Lung (tissue), 12 donors: Measurements from ENCODE around the gene C17orf107. TPM values are rescaled to one million over a fixed set of nuclear protein-coding genes. Genes with fewer than 3 reads are reported as not detected.
"Not testable (repeated sequence)": the region's sequence is repeated elsewhere in the genome, so short reads cannot be mapped to it uniquely, and the experiment has no call there.

Experiments
- ATAC-seq: fragments of 200-7000 bp; cut with Tn5 transposase; one replicate; pipeline ENCODE4 v1.9.1; 2020; ENCODE audit warnings: moderate number of reproducible peaks; ENCODE audit not compliant: insufficient read depth, low FRiP score
- DNase-seq, 3 donors: peaks; one replicate each; pipeline ENCODE4 v3.0.0-alpha.2; 2013 to 2017
- H3K27ac ChIP-seq, 2 donors: one replicate each; pipeline ENCODE4 v1.5.1; 2013; ENCODE audit warnings: mild to moderate bottlenecking in 2 of 2, moderate library complexity in 2 of 2, control low read depth in 1 of 2, inconsistent platforms in 1 of 2, low read depth in 1 of 2, low read length in 1 of 2
- H3K27me3 ChIP-seq, 3 donors: one replicate each; pipeline ENCODE4 v1.5.1; 2013; ENCODE audit warnings: low read length in 2 of 3; ENCODE audit not compliant: control insufficient read depth in 3 of 3, insufficient read depth in 3 of 3
- H3K36me3 ChIP-seq, 4 donors: one replicate each; pipeline ENCODE4 v1.5.1; 2013; ENCODE audit warnings: low read length in 4 of 4, mild to moderate bottlenecking in 1 of 4, moderate library complexity in 1 of 4; ENCODE audit not compliant: control insufficient read depth in 4 of 4, insufficient read depth in 4 of 4
- H3K4me1 ChIP-seq, 5 donors: one replicate each; pipeline ENCODE4 v1.5.1; 2013; ENCODE audit warnings: low read length in 5 of 5, mild to moderate bottlenecking in 2 of 5, moderate library complexity in 1 of 5; ENCODE audit not compliant: control insufficient read depth in 5 of 5, insufficient read depth in 5 of 5
- H3K4me3 ChIP-seq: one replicate; pipeline ENCODE4 v1.5.1; 2013; ENCODE audit warnings: mild to moderate bottlenecking, control low read depth, moderate library complexity
- H3K9ac ChIP-seq, 2 donors: one replicate each; pipeline ENCODE4 v1.5.1; 2013; ENCODE audit warnings: low read length in 2 of 2, control low read depth in 1 of 2; ENCODE audit not compliant: insufficient read depth in 1 of 2
- H3K9me3 ChIP-seq, 4 donors: one replicate each; pipeline ENCODE4 v1.5.1; 2013; ENCODE audit warnings: low read length in 3 of 4, mild to moderate bottlenecking in 1 of 4, moderate library complexity in 1 of 4; ENCODE audit not compliant: control insufficient read depth in 4 of 4, insufficient read depth in 3 of 4
- WGBS, 2 donors: extraction: QIAGEN DNeasy Blood & Tissue Kit; methylation state at CpG; one replicate each; pipeline ENCODE4 v1.1.7; 2013; 5-methylcytosine and 5-hydroxymethylcytosine counted together
- polyA plus RNA-seq, 2 donors: library from polyadenylated mRNA; stranded (reverse); fragments of 200-250 nt; gene quantifications; one replicate each; pipeline ENCODE4 v1.2.1, GENCODE V29; 2013
- total RNA-seq, 2 donors: library from RNA; depleted of rRNA in 1 of 2; stranded (reverse); fragments of >200 nt in 1 of 2; gene quantifications; one replicate each; pipeline ENCODE4 v1.2.1, GENCODE V29; 2014 to 2021
- TF ChIP-seq, protein P1 (sequence below): IDR thresholded peaks from 2 replicates; pipeline ENCODE4 v1.5.1; 2012; ENCODE audit warnings: mild to moderate bottlenecking; ENCODE audit errors: control extremely low read depth, extremely low read depth
- donor health status: control.
- donor health status: control.
- donor health status: Bipolar disorder and iron deficiency.
- donor health status: healthy.
- donor health status: DM: yes; HTN: yes; CAD: no.

The C17orf107 gene
- total and polyA plus RNA-seq, 4 donors, result 1.3 to 4.5 (median 2.8) TPM

DNA sequence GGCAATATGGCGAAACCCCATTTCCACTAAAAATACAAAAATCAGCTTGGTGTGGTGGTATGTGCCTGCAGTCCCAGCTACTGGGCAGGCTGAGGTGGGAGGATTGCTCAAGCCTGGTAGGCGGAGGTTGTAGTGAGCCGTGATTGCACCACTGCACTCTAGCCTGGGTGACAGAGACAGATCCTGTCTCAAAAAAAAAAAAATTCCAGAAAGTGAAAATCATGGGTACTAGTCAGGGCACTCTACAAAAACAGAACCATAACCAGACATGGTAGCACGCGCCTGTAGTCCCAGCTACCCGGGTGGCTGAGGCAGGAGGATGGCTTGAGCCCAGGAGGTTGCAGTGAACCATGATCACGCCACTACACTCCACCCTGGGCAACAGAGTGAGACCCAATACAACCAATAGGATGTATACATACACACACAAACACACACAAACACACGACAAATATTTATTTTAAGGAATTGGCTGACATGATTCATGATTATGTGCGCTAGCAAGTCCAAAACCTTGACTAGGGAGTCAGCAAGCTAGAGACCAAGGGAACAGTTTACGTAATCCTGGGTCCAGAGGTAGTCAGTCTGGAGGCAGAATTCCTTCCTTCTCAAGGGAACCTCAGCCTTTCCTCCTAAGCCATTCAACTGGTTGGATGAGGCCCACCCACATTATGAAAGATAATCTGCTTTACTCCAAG, 21.2 kb downstream of the C17orf107 start:
- H3K27me3 ChIP-seq, result no peaks in the 10 kb centered on the region
- H3K9me3 ChIP-seq, result no peaks in the 10 kb centered on the region
- no peak overlapping the region for H3K27ac ChIP-seq
- 68 to 71% methylated on average over 10 of the region's 10 CpGs for WGBS, 2 donors
- no peak overlapping the region for H3K4me3 ChIP-seq
- TF ChIP-seq, protein P1, sequence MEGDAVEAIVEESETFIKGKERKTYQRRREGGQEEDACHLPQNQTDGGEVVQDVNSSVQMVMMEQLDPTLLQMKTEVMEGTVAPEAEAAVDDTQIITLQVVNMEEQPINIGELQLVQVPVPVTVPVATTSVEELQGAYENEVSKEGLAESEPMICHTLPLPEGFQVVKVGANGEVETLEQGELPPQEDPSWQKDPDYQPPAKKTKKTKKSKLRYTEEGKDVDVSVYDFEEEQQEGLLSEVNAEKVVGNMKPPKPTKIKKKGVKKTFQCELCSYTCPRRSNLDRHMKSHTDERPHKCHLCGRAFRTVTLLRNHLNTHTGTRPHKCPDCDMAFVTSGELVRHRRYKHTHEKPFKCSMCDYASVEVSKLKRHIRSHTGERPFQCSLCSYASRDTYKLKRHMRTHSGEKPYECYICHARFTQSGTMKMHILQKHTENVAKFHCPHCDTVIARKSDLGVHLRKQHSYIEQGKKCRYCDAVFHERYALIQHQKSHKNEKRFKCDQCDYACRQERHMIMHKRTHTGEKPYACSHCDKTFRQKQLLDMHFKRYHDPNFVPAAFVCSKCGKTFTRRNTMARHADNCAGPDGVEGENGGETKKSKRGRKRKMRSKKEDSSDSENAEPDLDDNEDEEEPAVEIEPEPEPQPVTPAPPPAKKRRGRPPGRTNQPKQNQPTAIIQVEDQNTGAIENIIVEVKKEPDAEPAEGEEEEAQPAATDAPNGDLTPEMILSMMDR, result no peak
- no peaks in the 10 kb centered on the region for H3K36me3 ChIP-seq
- DNase-seq, result no peak
- H3K9ac ChIP-seq, result no peak overlapping the region
- ATAC-seq, result no peak
- no peaks in the 10 kb centered on the region for H3K4me1 ChIP-seq

DNA sequence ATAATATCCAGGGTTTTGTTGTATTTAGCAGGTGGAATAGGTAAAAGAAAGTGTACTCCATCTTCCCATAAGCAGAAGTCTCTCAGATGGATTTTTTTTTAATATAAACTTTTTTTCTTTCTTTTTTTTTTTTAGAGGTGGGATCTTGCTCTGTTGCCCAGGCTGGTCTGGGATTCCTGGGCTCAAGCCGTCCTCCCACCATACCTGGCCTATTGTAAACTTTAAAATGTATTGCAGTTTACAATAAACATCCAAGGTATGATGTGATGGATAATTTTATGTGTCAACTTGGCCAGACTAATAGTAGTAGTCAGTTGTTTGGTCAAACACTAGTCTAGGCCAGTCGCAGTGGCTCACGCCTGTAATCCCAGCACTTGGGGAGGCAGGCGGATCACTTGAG, 22.0 kb downstream of the C17orf107 start:
- TF ChIP-seq, protein P1, result no peak
- Histone ChIP-seq H3K9ac (no peak overlapping the region), H3K4me3 (no peak overlapping the region), H3K9me3 (no peaks in the 10 kb centered on the region), H3K4me1 (no peaks in the 10 kb centered on the region), H3K36me3 (no peaks in the 10 kb centered on the region), H3K27ac (no peak overlapping the region), H3K27me3 (no peaks in the 10 kb centered on the region)
- ATAC-seq, result no peak
- WGBS, 2 donors, result 95 to 98% methylated on average over 4 of the region's 4 CpGs
- DNase-seq, result no peak

DNA sequence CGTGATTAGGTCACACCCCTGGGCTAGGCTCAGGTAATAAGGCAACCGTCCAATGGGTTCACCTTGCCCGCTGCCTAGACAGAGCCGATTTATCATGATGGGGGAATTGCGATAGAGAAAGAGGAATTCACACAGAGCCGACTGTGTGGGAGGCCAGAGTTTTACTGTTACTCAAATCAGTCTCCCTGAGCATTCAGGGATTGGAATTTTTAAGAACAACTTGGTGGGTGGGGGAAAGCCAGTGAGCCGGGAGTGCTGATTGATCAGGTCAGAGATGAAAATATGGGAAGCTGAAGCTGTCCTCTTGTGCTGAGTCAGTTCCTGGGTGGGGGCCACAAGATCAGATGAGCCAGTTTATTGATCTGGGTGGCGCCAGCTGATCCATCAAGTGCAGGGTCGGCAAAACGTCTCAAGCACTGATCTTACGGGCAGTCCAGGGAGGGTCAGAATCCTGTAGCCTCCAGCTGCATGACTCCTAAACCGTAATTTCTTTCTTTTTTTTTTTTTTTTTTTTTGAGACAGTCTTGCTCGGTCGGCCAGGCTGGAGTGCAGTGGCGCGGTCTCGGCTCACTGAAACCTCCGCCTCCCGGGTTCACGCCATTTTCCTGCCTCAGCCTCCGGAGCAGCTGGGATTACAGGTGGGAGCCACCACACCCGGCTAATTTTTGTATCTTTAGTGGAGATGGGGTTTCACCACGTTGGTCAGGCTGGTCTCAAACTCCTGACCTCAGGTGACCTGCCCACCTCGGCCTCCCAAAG, 27.4 kb downstream of the C17orf107 start:
- H3K9ac ChIP-seq, H3K27ac ChIP-seq, H3K36me3 ChIP-seq, DNase-seq, H3K9me3 ChIP-seq, H3K4me3 ChIP-seq, ATAC-seq, H3K4me1 ChIP-seq, H3K27me3 ChIP-seq: not testable (repeated sequence)
- 86 to 92% methylated on average over 24 of the region's 24 CpGs for WGBS, 2 donors

DNA sequence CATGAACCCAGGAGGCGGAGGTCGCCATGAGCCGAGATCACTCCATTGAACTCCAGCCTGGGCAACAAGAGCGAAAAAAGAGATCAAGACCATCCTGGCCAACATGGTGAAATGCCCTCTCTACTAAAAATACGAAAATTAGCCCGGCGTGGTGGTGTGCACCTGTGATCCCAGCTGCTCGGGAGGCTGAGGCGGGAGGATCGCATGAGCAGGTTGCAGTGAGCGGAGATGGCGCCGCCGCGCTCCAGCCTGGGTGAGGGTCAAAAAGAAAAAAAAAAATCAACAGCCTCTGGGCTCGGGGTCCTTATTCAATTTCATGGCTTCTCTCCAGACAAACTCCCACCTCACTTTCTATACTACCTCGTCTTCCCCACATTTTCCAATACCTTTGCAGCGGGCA, 29.5 kb downstream of the C17orf107 start:
- Histone ChIP-seq H3K4me1 (peaks cover 0 to under 1% (median under 1%) of the 10 kb centered on the region in 5 donors), H3K36me3 (no peaks in the 10 kb centered on the region), H3K9ac (no peak overlapping the region), H3K27ac (no peak overlapping the region), H3K4me3 (no peak overlapping the region), H3K27me3 (no peaks in the 10 kb centered on the region), H3K9me3 (no peaks in the 10 kb centered on the region)
- WGBS, 2 donors, result 97 to 98% methylated on average over 18 of the region's 18 CpGs
- TF ChIP-seq, protein P1, result no peak
- ATAC-seq (no peak), DNase-seq (no peak)
